Measurements from ENCODE around the gene RNU7-1. TPM values are rescaled to one million over a fixed set of nuclear protein-coding genes. Genes with fewer than 3 reads are reported as not detected.

RNU7-1 gene
- total RNA-seq, 4 donors from 2014 or later, result not detected

DNA sequence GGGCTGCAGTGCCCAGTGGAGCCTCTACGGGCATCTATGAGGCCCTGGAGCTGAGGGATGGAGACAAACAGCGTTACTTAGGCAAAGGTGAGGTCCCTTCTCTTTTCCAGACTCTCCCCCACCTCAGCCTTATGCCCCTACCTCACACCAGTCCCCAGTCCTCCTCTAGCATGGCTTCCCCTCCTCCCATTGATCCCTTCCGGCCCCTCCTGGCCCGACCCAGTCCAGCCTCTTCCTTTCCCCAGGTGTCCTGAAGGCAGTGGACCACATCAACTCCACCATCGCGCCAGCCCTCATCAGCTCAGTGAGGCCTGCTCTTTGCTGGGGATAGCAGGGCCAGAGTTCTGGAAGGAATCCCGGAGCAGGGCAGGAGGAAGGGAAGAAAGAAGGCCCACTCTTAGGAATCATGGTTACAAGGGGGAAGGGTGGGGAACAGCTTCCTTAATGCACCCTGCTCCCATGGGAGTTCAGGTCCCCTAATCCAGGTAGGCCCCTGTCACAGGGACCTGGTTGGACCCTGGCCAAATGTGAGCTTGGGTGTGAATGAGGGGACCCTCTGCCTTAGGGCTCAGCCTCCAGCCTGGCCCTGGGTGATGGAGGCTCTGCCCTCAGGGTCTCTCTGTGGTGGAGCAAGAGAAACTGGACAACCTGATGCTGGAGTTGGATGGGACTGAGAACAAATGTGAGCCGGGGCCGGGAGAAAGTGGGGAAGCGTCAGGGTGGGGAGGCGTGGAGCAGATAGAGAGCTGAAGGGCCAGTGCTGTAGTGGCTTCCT, 27.0 kb upstream of the RNU7-1 start:
- DNase-seq, result no peak
- no peaks in the 10 kb centered on the region for H3K27me3 ChIP-seq

DNA sequence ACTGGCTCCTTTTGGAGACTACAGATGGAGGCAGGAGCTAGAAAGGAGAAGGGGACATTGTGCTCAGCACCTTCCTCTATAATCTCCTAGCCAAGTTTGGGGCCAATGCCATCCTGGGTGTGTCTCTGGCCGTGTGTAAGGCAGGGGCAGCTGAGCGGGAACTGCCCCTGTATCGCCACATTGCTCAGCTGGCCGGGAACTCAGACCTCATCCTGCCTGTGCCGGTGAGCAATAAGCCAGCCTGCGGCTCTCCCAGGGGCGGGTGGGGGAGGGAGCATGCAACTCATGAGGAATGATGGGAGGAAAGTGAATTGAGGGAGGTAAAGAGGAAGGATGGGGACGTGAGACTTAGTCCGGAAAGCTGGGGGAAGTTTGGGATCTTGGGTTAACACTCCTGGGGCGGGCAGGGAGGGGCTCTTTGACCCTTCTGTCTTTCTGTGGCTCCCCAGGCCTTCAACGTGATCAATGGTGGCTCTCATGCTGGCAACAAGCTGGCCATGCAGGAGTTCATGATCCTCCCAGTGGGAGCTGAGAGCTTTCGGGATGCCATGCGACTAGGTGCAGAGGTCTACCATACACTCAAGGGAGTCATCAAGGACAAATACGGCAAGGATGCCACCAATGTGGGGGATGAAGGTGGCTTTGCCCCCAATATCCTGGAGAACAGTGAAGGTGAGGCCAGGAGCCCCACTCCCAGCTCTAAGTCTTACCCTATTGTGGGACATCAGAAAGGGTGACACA, 26.0 kb upstream of the RNU7-1 start:
- Histone ChIP-seq H3K27me3 (no peaks in the 10 kb centered on the region), H3K27ac (no peak overlapping the region), H3K4me1 (peaks cover 0 to 19% (median 13%) of the 10 kb centered on the region in 4 donors), H3K9me3 (no peaks in the 10 kb centered on the region), H3K4me3 (no peak overlapping the region), H3K36me3 (no peaks in the 10 kb centered on the region)
- no peak for DNase-seq
- TF ChIP-seq, protein P1, sequence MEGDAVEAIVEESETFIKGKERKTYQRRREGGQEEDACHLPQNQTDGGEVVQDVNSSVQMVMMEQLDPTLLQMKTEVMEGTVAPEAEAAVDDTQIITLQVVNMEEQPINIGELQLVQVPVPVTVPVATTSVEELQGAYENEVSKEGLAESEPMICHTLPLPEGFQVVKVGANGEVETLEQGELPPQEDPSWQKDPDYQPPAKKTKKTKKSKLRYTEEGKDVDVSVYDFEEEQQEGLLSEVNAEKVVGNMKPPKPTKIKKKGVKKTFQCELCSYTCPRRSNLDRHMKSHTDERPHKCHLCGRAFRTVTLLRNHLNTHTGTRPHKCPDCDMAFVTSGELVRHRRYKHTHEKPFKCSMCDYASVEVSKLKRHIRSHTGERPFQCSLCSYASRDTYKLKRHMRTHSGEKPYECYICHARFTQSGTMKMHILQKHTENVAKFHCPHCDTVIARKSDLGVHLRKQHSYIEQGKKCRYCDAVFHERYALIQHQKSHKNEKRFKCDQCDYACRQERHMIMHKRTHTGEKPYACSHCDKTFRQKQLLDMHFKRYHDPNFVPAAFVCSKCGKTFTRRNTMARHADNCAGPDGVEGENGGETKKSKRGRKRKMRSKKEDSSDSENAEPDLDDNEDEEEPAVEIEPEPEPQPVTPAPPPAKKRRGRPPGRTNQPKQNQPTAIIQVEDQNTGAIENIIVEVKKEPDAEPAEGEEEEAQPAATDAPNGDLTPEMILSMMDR (IDR thresholded peaks at IDR 0.05), result no peak
- TF ChIP-seq POLR2A (IDR thresholded peaks at IDR 0.05), result no peak

More for the DNA sequence above, 27.0 kb upstream of the RNU7-1 start:
- Histone ChIP-seq H3K27ac (no peak overlapping the region), H3K4me1 (peaks cover 0 to 18% (median 8%) of the 10 kb centered on the region in 4 donors), H3K36me3 (no peaks in the 10 kb centered on the region), H3K9me3 (no peaks in the 10 kb centered on the region), H3K4me3 (no peak overlapping the region)
- TF ChIP-seq, protein P1 (IDR thresholded peaks at IDR 0.05), result no peak
- no peak for TF ChIP-seq POLR2A (IDR thresholded peaks at IDR 0.05)

DNA sequence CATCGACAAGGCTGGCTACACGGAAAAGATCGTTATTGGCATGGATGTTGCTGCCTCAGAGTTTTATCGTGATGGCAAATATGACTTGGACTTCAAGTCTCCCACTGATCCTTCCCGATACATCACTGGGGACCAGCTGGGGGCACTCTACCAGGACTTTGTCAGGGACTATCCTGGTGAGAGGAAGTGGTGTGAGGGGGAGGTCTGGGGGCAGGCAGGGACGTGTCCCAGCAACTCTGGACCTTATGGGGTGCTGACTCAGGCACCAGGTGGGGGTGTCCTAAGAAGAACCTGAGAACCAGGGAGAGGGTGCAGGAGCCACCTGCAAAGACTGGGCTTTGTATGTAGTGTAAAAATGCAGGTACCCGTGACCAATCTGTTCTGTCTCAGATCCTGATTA, 24.0 kb upstream of the RNU7-1 start:
- Histone ChIP-seq H3K4me3 (no peak overlapping the region), H3K36me3 (no peaks in the 10 kb centered on the region), H3K4me1 (peaks cover 0 to 28% (median 17%) of the 10 kb centered on the region in 4 donors), H3K27ac (no peak overlapping the region), H3K27me3 (no peaks in the 10 kb centered on the region), H3K9me3 (no peaks in the 10 kb centered on the region)
- DNase-seq, result no peak
- TF ChIP-seq, protein P1 (IDR thresholded peaks at IDR 0.05), result no peak
- TF ChIP-seq POLR2A (IDR thresholded peaks at IDR 0.05), result no peak

DNA sequence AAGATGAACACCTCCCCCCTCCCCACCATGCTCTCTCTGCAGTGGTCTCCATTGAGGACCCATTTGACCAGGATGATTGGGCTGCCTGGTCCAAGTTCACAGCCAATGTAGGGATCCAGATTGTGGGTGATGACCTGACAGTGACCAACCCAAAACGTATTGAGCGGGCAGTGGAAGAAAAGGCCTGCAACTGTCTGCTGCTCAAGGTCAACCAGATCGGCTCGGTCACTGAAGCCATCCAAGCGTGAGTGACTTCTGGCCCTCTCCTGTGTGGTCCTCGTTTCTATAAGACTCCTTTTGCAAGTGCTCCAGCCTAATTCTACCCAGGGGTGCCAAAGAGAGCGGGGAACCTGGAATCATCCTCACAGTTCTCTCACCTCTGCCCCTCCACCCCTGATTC, 22.1 kb upstream of the RNU7-1 start:
- Histone ChIP-seq H3K4me1 (peaks cover 3 to 34% (median 11%) of the 10 kb centered on the region in 4 donors), H3K9me3 (no peaks in the 10 kb centered on the region), H3K4me3 (no peak overlapping the region), H3K36me3 (no peaks in the 10 kb centered on the region), H3K27me3 (no peaks in the 10 kb centered on the region), H3K27ac (peak overlapping the region in 1 of 4 donors; percentile 48)
- no peak for DNase-seq
- TF ChIP-seq POLR2A (IDR thresholded peaks at IDR 0.05), result no peak
- TF ChIP-seq, protein P1 (IDR thresholded peaks at IDR 0.05), result no peak

DNA sequence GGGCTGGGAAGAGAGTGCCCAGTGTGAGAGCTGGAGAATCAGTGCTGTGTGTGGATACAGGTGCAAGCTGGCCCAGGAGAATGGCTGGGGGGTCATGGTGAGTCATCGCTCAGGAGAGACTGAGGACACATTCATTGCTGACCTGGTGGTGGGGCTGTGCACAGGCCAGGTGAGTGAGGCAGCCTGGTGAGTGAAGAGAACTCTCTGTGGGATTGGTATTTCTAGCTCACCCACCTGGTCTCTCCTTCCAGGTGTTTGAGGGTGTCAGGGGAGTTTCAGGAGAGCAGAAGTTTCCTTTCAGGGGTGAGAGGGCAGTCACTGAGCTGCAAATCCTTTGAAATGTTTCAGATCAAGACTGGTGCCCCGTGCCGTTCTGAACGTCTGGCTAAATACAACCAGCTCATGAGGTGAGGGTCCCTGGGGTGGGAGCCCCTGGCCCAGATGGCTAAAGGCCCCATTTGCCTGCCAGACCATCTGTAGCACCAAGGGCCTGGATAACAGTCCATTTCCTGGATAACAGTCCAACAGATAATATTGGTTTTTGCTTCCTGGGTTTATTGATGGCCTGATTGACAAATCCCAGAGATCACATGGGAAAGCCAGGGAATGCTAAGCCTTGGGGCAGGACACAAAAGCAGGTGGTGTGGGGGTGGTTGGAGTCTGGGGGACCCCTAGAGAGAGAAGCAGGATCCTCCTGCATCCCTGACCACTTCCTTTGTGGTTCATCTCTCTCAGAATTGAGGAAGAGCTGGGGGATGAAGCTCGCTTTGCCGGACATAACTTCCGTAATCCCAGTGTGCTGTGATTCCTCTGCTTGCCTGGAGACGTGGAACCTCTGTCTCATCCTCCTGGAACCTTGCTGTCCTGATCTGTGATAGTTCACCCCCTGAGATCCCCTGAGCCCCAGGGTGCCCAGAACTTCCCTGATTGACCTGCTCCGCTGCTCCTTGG, 21.3 kb upstream of the RNU7-1 start:
- Histone ChIP-seq H3K9me3 (no peaks in the 10 kb centered on the region), H3K4me1 (peaks cover 3 to 42% (median 13%) of the 10 kb centered on the region in 4 donors), H3K4me3 (no peak overlapping the region), H3K27me3 (no peaks in the 10 kb centered on the region), H3K36me3 (no peaks in the 10 kb centered on the region), H3K27ac (peak overlapping the region in 3 of 4 donors; percentile 18 to 48 (median 39))
- TF ChIP-seq POLR2A (IDR thresholded peaks at IDR 0.05), result no peak
- no peak for DNase-seq

Measured in Peyer's patch (tissue), 4 donors.